GM12865 (cell line): Measurements from ENCODE around the gene TAS1R2.

Experiments used
- DNase-seq: peaks from one replicate; pipeline ENCODE4 v3.0.0; 2010; ENCODE audit warnings: low read depth
- H3K4me3 ChIP-seq: 2 replicates; pipeline ENCODE4 v1.5.1; 2011; ENCODE audit warnings: mild to moderate bottlenecking, low read depth, low read length, control low read depth
- TF ChIP-seq, protein P1 (sequence below): IDR thresholded peaks from 2 replicates; pipeline ENCODE4 v1.5.1; 2011; ENCODE audit warnings: low read length, control low read depth, low read depth, inconsistent platforms; ENCODE audit not compliant: insufficient read depth; ENCODE audit errors: missing control alignments

Gene TAS1R2

DNA sequence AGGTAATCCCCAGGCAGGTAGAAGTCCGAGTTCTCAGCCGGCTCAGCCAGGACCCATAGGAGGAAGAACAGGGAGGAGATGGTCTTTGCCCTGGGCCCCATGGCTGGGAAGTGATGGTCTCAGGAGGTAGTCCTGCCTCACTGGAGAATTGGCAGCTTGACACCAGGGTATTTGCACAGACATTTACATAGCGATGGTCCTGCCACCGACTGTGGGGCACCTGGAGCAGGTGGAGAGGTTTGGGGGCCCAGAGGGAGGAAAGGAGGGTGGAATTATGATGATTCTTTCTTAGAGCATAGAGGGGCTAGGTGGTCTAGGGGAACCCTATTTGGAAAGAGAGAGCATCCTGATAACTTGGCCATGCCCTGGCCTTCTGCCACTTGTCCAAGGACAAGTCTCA lies at the start of gene TAS1R2:
Gene TAS1R2 (minus strand): TSS at position 101 of the 400 bp plus-strand sequence. CDS start 0 bp downstream, at position 101.
- TF ChIP-seq, protein P1, sequence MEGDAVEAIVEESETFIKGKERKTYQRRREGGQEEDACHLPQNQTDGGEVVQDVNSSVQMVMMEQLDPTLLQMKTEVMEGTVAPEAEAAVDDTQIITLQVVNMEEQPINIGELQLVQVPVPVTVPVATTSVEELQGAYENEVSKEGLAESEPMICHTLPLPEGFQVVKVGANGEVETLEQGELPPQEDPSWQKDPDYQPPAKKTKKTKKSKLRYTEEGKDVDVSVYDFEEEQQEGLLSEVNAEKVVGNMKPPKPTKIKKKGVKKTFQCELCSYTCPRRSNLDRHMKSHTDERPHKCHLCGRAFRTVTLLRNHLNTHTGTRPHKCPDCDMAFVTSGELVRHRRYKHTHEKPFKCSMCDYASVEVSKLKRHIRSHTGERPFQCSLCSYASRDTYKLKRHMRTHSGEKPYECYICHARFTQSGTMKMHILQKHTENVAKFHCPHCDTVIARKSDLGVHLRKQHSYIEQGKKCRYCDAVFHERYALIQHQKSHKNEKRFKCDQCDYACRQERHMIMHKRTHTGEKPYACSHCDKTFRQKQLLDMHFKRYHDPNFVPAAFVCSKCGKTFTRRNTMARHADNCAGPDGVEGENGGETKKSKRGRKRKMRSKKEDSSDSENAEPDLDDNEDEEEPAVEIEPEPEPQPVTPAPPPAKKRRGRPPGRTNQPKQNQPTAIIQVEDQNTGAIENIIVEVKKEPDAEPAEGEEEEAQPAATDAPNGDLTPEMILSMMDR = no peak
- no peak for DNase-seq
- no peak within 1 kb of the TSS for H3K4me3 ChIP-seq

DNA sequence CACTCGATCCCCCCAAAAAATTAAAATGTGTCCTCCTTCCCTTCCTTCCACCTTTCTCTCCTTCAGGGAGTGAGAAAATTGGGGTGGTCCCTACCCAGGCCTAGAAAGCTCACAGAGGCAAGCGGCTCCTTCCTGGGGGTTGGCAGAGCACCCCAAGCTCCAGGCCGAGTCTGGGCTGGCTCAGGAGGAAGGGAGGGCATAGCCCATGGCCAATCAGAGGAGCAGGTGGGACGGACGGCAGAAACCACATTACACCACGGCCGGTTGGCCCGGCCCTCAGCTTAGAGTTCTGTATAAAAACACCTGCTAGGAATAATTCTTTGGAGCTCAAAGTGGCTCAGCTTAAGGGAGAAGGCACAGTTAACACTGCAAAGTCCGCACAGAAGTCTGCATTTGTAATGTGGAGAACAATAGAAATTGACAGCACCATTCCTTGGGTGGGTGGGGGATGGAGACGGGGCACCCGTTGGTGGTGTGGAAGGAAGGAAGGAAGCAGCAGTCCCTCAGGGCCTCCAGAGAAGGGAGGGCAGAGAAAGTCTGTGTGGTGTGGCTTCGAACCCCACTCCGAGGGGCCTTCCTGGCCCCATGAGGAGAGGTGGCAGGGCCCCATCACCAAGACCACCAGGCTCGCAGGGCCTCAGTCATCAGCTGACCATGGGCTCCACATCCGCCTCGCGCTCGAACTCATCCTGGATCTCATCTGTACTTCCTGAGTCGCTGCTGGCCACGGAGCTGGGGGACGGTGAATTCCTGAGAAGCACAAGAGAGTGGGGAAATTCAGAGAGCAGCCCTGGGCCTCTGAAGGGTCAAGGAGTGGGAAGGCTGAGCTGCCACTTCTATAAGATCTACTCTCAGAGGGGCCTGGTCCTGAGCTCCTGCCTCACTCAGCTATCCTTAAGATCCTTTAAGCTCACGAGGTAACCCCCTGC lies 48.7 kb upstream of the TAS1R2 start:
- peak; percentile 14 for DNase-seq
- no peak overlapping the region for H3K4me3 ChIP-seq
- TF ChIP-seq, protein P1 = no peak

DNA sequence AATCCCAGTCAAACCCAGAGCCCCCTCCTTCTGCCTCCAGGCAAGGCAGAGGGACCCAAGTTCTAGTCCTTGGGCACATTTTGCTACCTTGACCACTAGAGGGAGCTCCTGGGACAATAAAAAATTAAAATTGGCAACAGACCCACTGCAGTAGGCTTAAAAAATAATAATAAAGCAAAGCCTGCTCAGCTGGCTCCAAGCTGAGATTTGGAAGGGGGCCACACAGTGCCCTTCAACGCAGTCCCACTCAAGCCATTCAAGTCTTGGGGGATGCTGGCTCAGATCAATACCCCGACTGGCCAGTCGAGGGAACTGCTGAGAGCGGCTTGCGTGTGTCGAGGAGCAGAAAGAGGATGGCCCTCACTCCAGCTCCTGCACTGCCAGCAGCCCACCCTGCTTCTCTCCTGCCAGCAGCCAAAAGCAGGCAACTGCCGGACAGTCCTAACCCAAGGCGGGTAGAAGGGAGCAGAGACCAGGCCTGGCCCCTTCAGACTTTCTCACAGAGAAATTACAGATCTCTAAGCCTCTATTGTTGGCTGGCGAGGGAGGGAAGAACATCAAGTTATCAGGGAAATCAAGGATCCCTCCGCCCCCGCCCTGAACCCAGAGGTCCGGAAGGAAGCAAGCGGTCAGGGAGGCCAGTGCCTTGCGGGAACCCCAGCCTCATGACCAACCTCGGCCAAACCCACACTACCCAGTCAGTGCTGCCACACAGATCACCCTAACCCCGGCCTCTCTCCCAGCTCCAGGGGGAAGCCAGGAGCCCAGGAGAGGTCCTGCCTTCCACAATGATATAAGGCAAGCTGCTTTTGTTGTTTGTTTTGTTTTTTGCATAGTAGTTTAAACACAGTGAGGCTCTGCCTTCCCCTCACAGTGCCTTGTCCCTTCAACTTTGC lies 47.8 kb upstream of the TAS1R2 start:
- TF ChIP-seq, protein P1 = peak; percentile 64
- peak; percentile 70 for DNase-seq
- H3K4me3 ChIP-seq = no peak overlapping the region

DNA sequence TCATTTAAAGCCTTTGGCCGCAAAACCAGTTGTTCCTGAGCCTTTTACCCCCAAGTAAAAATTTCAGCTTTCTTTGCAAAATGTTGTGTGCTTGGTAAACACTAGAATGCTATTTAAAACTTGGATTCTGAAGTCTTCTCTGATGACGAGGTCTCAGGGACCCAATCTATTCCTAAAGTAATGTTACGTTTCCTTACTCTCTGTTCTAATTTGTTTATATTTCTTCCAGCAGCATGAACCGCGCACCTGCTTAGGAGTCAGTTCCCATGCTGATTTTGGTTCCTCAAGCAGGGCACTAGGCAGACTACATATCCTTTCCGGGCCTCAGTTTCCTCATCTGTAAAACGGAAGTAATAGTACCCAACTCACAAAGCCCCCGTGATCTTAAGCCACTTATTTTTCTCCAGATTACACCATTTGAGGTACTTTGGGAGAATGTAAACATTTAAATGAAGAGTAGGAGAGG lies 43.9 kb upstream of the TAS1R2 start:
- TF ChIP-seq, protein P1 = no peak
- H3K4me3 ChIP-seq = peak overlapping the region; percentile 79
- no peak for DNase-seq

DNA sequence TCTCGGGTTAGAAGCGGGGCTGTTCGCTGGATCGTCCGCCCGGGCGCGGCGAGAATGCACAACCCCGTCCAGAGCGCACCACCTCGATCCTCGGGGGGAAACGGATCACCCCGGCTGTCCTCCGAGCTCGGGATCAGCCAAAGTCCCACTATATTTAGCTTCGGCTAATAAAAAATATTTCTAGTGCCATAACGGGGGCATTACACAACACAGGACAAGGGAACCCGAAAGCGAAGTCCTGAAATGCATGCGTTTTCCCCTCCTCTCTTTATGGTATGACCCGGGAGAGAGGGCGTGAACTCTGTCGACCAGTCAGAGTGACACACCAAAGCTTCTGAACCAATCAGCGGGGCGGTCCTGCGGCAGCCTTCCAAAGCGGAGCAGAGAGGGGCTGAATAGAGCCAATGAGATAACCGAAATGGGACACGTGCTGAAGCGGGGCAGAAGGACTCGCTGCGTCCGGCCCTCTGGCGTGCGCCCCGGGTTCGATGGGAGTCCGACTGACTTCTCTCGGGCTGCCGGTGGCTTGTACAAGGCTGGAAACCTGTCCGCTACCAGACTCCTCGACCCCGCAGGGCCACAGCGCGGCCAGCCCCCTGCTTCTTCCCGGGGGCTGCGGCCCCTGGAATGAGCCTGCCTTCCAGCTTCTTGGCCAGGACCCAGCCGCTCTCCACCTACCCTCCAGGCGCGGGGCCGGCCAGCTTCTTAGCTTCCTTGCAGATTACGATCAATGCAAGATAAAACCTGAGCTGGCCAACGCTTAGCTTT lies 43.2 kb upstream of the TAS1R2 start, which contains the start of gene ALDH4A1:
Gene ALDH4A1 (minus strand): TSS at position 33 of the 768 bp plus-strand sequence. CDS start 32 bp downstream, at position 1.
- TF ChIP-seq, protein P1 = no peak
- peak within 1 kb of the TSS; percentile 79 for H3K4me3 ChIP-seq
- peak; percentile 98 for DNase-seq

DNA sequence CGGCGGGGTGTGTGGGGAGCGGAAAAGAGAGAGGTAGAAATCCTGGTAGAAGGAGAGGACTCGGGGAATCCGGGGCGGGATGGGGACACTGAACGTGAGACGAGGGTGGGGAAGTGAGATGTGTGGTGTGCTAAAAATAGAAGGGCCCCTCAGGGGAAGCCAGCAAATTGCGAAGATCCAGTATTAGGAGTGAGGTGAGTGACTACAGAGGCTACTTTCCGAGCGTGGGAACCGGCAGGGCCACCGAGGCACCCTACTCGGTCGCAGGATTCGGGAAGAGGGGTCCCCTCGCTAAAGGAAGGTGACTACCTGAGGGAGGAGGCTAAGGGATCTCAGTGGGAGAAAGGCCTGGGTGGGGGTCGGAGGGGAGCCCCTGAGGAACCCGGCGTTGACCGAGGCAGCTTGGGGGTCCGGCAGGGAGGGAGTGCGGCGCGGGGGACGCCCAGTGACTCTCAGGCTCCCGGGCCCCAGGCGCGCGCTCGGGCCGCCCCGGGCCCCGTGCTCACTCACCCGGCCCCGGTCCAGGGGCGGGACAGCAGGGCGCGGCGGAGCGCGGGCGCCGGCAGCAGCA lies 42.6 kb upstream of the TAS1R2 start:
- H3K4me3 ChIP-seq = peak overlapping the region; percentile 79
- TF ChIP-seq, protein P1 = no peak
- DNase-seq = peak; percentile 19
